NCI-H524 (cell line): ENCODE measurements around the gene GTF2I.
"Not testable (repeated sequence)": the region's sequence is repeated elsewhere in the genome, so short reads cannot be mapped to it uniquely, and the experiment has no call there.

Source experiments
- DNase-seq, 2 experiments: peaks; one replicate each; lab custom pipeline; 2025; lab: John Stamatoyannopoulos, UW

GTF2I gene

DNA sequence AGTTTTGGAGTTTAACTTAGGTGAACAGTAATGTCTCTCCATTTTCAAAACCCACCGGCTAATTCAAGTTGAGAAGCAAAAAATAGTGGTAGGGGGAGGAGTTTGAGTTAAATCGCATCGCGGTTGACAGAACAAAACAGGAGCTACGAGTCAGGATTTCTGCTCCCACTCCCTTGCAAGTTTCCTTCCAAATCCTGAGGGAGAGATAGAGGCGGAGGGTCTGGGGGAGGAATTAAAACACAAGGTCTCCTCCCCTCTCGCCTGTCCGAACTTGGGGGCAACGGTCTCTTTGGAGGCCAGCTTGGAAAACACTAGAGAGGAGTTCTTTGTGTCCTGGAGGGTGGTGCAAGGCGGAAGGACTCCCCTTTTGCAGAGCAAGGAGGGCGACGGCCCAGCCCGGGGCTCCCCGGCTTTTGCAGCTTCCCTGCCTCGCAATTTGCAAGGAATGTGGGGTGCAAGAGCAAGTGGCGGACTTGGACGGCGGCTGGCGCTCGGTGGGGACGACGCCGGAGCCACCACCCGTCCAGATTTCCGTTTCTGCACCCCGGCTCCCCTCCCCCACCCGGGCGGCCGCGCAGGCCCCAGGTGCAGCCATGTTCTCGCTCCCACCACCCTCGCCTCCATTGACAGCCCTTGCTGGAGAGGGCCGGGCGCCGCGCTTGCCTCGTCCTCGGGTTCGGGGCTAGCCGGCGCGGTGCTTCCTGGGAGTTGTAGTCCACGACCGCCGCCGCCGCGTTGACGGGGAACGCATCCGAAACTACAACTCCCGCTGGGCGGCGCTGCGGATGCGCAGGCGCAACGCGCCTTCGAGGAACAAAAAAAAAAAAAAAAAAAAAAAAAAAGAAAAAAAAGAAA is 454 bp upstream of the GTF2I start:
- peak; percentile 91 to 95 for DNase-seq

DNA sequence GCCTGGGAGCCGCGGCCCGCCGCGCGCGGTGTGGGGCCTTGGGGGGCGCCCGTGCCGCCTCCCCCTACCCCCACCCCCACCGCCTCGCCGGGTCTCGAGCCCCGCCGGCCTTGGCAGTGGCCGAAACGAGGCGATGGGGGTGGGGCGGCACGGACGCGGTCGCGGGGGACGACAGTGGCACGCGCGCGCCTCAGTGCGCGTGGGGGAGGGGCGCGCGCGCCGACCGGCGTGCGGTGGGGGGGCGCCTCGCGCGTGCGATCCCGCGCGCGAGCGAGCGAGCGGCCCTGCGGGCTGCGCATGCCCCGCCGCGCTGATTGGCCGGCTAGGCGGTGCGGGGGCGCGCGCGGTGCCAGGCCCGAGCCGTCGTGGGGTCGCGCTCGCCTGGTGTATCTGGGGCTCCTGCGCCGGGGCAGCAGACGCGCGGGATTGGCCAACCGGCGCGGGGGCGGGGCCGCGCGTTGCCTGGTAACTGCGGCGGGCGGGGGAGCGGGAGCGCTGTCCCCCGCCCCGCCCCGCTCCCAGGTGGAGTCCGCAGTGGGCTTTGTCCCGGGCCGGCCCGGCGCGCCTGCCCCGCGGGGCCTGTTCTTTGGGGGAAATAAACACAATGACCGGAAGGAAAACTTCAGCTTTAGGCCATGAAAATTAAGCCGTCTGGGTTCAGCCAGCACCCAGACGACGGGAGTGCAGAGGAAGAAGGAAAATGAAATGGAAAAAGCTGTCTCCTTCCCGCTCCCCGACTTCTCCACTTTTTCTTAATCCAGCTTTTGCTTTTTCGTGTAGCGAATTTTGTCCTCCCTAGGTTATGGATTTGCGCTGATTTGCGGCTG is 873 bp downstream of the GTF2I start:
- DNase-seq, result peak; percentile 79 to 91

DNA sequence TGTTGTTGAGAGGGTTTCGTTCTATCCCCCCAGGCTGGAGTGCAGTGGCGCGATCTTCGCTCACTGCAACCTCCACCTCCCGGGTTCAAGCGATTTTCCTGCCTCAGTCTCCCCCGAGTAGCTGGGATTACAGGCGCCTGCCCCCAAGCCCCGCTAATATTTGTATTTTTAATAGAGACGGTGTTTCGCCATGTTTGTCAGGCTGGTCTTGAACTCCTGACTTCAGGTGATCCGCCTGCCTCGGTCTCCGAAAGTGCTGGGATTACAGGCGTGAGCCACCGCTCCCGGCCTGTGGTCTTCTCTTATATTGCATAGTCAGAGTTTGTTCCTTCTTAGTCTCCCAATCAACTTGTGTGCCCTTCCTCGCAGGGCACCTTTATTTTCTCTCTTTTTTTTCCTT is 2.7 kb downstream of the GTF2I start:
- DNase-seq, result not testable (repeated sequence)

DNA sequence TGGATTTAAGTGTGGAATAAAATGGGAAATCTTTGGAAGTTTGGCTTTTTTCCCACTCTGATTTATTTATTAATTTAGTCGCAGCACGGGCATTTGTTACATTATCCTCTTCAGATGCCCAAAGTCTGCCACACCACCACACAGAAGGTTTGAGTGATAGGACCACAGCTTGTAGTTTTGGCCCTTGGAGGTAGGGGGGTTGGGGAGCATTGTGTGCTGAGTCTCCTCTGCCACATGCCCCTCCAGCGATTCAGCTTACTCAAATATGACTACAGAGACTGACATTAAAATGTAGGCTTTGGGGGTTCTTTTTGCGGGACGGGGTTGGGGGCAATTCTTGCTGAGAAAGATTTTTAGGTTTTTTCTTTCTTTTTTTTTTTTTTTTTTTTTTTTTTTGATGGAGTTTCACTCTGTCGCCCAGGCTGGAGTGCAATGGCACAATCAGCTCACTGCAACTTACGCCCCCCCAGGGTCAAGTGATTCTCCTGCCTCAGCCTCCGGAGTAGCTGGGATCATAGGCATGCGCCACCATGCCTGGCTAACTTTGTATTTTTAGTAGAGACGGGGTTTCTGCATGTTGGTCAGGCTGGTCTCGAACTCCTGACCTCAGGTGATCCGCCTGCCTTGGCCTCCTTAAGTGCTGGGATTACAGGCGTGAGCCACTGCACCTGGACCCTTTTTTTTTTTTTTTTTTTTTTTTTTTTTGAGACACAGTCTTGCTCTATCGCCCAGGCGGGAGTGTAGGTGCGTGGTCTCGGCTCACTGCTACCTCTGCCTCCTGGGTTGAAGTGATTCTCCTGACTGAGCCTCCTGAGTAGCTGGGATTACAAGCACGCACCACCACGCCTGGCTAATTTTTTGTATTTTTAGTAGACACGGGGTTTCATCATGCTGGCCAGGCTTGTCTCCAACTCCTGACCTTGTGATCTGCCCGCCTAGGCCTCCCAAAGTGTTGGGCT is 4.6 kb downstream of the GTF2I start:
- DNase-seq, result peak; percentile 29 to 35

DNA sequence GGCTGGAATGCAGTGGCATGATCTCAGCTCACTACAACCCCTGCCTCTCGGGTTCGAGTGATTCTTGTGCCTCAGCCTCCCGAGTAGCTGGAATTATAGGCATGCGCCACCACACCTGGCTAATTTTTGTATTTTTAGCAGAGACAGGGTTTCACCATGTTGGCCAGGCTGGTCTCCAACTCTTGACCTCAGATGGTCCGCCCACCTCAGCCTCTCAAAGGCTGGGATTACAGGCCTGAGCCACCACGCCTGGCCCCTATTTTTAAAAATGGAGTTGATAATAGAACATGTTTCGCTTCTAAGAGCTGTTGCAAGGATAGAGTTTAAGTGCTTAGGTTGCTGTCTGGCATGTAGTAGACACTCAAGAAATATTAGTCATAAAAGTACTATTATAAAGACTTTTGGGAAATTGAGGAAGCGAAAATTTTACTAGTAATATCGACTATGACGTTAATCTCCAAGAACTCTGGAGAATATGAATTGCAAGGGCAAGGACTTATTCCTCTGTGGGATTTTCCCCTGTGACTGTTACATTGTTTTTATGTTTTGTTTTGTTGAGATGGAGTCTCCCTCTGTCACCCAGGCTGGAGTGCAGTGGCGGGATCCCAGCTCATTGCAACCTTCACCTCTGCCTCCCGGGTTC is 7.9 kb downstream of the GTF2I start:
- DNase-seq, result no peak

DNA sequence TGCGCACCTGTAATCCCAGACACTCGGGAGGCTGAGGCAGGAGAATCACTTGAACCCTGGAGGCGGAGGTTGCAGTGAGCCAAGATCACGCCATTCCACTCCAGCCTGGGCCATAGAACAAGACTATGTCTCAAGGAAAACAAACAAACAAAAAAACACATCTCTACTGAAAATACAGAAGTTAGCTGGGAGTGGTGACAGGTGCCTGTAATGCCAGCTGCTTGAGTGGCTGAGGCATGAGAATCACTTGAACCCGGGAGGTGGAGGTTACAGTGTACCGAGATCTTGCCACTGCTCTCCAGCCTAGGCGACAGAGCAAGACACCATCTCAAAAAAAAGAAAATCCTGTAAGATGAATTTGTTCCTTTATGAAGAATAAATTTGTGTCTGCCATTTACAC is 9.5 kb downstream of the GTF2I start:
- not testable (repeated sequence) for DNase-seq

DNA sequence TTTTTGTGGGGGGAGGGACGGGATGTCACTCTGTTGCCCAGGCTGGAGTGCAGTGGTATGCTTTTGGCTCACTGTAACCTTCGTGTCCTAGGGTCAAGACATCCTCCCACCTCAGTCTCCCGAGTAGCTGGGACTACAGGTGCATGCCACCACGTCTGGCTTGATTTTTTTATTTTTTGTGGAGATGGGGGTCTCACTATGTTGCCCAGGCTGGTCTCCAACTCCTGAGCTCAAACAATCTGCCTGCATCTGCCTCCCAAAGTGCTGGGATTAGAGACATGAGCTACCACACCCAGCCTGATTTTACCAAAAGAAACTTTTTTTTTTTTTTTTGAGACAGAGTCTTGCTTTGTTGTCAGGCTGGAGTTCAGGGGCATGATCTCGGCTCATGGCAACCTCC is 10.0 kb downstream of the GTF2I start:
- not testable (repeated sequence) for DNase-seq

DNA sequence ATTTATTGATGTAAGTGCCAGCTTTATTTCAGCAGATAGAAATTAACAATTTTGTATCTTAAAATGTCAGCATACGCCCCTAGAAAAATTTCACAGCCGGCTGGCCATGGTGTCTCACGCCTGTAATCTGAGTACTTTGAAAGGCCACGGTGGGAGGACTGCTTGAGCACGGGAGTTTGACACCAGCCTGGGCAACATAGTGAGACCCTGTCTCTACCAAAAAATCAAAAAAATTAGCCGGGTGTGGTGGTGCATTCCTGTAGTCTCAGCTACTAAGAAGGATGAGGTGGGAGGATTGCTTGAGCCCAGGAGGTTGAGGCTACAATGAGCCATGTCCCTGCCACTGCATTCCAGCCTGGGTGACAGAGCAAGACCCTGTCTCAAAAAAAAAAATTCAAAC is 14.1 kb downstream of the GTF2I start:
- DNase-seq, result no peak

DNA sequence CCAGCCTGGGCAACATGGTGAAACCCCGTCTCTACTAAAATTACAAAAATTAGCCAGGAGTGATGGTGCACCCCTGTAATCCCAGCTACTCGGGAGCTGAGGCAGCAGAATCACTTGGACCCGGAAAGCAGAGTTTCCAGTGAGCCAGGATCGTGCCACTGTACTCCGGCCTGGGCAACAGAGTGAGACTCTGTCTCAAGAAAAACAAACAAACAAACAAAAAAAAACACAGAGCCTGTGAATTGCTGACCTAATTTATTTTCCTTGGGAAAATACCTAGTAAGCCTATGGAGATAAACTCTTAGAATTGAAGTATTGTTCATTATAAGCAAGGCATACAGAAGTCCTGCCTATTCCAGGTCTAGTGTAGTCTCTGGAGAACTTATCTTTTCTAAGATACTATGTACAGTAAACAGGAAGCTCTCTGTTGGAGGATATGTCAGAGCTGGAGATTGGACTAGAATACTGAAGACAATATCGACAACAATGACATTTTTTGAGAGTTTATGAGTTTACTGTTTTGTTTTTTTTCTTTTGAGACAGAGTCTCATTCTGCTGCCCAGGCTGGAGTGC is 14.9 kb downstream of the GTF2I start:
- no peak for DNase-seq

DNA sequence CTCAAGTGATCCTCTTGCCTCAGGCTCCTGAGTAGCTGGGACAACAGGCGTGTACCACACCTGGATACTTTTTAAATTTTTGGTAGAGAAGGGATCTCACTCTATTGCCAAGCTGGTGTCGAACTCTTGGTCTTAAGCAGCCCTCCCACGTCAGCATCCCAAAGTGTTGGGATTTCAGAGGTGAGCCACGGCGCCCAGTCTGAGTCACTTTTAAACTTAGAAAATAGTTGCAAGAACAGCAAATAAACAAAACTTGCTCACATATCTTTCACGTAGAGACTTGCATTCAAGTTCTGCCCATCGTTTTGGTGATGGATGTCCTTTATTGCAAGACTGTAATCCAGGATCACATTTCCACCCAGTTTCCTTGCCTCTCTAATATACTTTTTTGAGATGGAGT is 16.6 kb downstream of the GTF2I start:
- DNase-seq, result no peak

DNA sequence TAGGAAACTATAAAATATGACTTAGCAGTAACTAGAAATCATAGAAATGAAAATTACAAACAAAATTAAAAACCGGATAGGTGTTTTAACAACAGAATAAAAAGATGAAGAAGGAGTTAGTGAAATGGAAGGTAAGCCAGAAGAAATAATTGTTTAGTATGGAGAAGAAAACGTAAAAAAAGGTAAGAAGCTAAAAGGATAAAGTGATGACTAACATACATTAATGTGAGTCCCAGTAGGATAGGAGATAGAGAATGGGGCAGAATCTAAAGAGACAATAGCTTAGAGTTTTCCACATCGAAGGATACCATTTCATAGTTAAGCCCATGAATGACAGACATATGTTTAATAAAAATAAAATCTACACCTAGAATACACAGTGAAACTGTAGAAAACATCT is 25.3 kb downstream of the GTF2I start:
- no peak for DNase-seq

DNA sequence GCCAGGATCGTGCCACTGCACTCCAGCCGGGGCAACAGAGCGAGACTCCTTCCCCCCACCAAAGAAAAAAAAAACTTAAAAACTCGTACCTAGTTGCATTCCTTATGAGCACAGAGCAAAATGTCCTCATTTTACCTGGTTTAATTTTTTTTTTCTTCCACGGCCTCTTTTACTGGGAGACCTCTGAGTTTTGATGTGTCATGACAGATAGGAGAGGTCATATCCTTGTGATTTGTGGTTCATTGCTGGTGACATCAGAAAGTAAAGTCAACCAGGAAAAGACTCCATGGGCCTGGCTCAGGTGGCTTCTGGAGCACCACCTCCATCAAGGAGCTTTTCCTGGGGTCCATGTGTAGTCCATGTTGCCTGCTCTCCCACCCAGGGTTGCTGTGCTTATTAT is 26.3 kb downstream of the GTF2I start:
- no peak for DNase-seq

DNA sequence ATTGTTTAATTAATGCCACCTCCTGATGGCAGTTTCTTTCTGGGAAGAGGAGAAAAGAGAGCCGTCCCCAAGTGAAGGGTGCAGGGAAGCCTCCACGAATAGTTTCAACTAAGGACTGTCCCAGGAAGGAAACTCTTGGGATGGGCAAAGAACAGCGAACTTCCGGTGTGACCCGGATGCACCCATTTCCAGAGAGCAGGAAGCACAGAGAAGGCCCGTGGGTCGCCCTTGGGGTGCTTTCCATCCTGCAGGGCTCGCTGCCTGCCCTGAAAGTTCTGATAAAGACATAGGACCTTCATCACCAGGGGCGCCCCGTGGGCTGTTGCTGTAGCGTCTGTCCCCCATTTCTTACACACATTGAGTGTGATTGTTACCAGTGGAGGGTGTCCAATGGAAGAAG is 27.0 kb downstream of the GTF2I start:
- no peak for DNase-seq

DNA sequence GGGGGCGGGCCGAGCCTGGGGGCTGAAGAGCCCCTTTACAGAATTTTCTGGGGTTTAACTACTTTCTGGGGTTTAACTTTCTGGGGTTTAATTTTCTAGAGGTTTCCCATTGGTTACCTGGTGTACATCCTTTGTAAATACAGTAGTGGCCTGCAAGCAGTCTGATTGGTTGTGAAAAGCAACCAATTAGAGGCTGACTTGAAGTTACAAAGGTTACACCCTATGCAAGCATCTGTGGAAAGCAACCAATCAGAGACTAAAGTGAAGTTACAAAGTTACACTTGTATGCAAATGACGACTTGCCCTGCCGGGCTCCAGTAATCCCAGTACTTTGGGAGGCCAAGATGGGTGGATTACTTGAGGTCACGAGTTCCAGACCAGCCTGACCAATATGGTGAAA is 27.4 kb downstream of the GTF2I start:
- DNase-seq, result no peak

DNA sequence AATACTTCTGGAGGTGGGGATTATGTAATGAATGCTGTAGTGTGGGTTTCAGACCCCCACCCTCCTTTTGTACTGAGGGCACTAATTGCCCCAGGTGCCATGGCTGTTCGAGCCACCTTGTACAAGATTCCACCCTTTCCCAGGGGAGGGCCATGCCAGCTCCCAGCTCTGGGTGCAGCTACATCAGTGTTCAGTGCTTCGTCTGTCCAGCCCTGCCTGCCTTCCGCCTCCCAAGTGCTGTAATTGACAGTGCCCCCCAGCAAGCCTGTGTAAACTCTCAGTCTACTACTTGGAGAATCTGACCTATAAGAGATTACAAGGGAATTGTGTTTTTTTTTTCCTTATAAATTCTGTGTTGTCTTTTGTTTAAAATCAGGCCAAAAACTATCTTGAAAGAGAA is 33.0 kb downstream of the GTF2I start:
- no peak for DNase-seq

DNA sequence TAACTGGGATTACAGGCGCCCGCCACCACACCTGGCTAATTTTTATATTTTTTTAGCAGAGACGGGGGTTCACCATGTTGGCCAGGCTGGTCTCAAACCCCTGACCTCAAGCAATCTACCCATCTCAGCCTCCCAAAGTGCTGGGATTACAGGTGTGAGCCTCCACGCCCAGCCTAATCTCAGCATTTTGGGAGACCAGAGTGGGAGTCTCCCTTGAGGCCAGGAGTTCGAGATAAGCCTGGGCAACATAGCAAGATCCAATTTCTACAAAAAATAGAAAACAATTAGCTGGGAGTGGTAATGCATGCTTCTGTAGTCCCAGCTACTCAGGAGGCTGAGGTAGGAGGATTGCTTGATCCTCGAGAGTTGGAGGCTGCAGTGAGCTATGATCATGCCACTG is 46.9 kb downstream of the GTF2I start:
- DNase-seq, result not testable (repeated sequence)

DNA sequence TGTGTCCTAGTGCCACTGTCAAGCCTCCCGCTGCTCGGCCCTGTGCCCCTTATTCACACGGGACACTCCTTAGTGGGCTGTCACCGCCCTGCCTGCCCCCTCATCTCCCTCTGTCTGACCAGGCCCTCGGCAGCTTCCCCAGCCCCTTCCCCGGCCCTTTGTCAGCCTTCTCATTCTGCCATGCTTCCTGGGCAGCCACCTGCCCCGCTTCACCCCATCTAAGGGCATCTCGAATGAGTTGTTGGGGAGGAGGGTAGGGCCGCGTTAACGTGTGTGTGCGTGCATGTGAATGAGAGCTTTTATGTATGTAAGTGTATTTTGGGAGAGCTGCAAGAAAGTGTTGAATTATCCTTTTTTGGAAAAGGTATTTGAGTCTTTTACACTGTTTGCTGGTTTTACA is 49.7 kb downstream of the GTF2I start:
- DNase-seq, result no peak

DNA sequence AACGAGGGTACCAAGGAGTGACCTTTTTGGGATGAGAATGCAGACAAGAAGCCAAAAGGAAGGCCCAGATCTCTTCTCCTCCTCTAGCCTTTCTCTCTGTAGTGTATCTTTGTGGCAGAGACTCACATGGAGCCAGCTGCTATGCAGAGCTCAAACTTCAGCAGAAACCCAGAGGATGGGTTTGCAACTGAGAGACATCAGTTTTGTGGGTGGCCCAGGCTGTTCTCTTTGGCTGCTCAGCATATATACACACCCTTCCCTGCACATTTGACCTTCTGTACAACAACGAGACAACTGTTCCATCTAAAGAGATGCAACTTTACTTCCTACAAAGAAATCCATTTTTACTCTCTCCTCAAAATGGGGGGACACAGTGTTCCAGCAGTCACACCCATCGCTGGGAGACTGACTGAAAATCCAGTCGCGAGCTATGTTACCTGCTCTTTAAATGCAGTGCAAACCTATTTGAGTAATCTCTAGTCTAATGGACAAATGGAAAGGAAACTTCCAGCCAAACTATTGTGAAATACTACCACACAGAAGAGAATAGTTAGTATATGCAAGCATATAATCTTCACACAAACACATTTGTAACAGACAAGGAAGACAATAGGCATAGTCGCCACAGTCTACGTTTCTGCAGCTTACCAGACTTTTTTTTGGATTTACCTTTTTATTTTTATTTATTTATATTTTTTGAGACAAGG is 51.2 kb downstream of the GTF2I start:
- no peak for DNase-seq

DNA sequence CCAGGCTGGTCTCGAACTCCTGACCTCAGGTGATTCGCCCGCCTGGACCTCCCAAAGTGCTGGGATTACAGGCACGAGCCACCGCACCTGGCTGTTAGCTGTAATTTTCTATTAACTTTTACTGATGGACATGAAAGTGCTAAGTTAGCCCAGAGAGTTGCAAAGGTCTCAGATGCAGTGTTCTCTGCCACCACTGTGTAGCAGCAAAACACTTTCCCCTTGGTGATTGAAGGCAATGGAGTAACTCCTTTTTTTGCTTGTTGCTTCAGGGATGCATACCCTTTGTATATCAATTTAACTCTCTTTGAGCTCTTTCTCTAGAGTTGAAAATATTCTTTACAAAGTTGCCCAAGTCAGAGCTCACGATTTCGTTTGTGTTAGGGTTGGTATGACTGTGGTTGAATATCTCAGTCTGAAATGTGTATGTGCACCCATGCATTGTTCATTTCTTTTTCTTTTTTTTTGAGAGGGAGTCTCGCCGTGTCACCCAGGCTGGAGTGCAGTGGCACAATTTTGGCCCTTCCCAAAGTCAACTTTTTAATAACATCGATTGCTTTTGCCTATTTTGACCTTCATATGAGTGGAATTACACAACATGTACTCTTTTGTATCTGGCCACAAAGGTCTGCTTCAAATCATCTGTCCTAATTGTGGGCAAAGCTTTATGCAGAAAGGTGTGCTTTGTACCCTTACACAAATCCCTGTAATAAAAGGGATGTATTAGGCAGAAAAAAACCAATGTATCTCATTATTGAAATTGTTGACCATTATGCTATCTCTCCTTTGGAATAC is 52.6 kb downstream of the GTF2I start:
- peak in 1 of 2 experiments; percentile 6 for DNase-seq

DNA sequence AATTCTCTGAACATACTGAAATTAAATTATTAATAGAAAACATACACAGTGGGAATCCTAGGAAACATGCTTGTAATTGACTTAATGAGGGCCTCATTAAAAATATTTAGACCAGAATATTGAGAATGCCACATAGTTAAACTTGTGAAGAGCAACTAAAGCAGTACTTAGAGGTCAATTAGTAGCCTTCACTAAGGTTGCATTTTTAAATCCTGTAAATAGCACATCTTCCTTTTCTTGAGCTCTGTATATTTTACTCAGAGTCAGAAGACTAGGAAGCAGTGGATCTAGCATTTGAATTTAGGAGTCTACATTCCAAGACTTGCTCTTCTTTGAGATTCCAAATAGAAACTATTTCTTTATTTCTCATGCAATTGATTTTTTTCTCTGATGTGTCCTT is 56.0 kb downstream of the GTF2I start:
- DNase-seq, result no peak
